Hippocampal formation (tissue), 2 donors: Measurements from ENCODE around the gene HAAO.
"Not testable (repeated sequence)": the region's sequence is repeated elsewhere in the genome, so short reads cannot be mapped to it uniquely, and the experiment has no call there.

Experiments used
- DNase-seq, 2 donors: peaks; one replicate each; lab custom pipeline; 2025; lab: John Stamatoyannopoulos, UW

The HAAO gene

GRCh38 chr2:42748840-42749239 lies 43.5 kb downstream of the HAAO start:
- no peak for DNase-seq

- DNase-seq: no peak
Measured at GRCh38 chr2:42747422-42747821, 45.0 kb downstream of the HAAO start.

GRCh38 chr2:42744545-42745082 lies 47.8 kb downstream of the HAAO start:
- no peak for DNase-seq

- DNase-seq: no peak
Measured at GRCh38 chr2:42743659-42743990, 48.8 kb downstream of the HAAO start.

GRCh38 chr2:42742740-42743658 lies 49.4 kb downstream of the HAAO start:
- DNase-seq: no peak

GRCh38 chr2:42741140-42741539 lies 51.2 kb downstream of the HAAO start:
- no peak for DNase-seq

GRCh38 chr2:42736598-42737322 lies 55.6 kb downstream of the HAAO start:
- no peak for DNase-seq

- DNase-seq: no peak
Measured at GRCh38 chr2:42733852-42734251, 58.5 kb downstream of the HAAO start.

- DNase-seq: not testable (repeated sequence)
Measured at GRCh38 chr2:42731316-42731715, 61.1 kb downstream of the HAAO start.

- DNase-seq: no peak
Measured at GRCh38 chr2:42726680-42727079, 65.7 kb downstream of the HAAO start.

- no peak for DNase-seq
Measured at GRCh38 chr2:42725657-42726056, 66.7 kb downstream of the HAAO start.

- DNase-seq: no peak
Measured at GRCh38 chr2:42724886-42725285, 67.5 kb downstream of the HAAO start.

- no peak for DNase-seq
Measured at GRCh38 chr2:42723465-42723864, 68.9 kb downstream of the HAAO start.

- peak in 1 of 2 donors; percentile 42 for DNase-seq
Measured at GRCh38 chr2:42722320-42723190, 69.8 kb downstream of the HAAO start.

- DNase-seq: no peak
Measured at GRCh38 chr2:42721898-42722297, 70.5 kb downstream of the HAAO start.
